Liver (tissue), 3 donors: Measurements from ENCODE around the gene IL17REL.

Experiments used
- EGR1 ChIP-seq, 2 donors: IDR thresholded peaks; 2 replicates each; pipeline ENCODE4 v1.6.1; 2016 to 2018; ENCODE audit warnings: antibody characterized with exemption in 2 of 2, low read depth in 2 of 2
- GABPA ChIP-seq, 2 donors: IDR thresholded peaks in 1 of 2; conservative IDR thresholded peaks in 1 of 2; 2 replicates each; pipeline ENCODE4 v1.6.1; 2016; ENCODE audit warnings: antibody characterized with exemption in 2 of 2, mild to moderate bottlenecking in 1 of 2, moderate library complexity in 1 of 2
- HNF4G ChIP-seq: IDR thresholded peaks from 2 replicates; pipeline ENCODE4 v1.6.1; 2016; ENCODE audit warnings: antibody characterized with exemption
- JUND ChIP-seq, 2 donors: IDR thresholded peaks; 2 replicates each; pipeline ENCODE4 v1.6.1; 2016; ENCODE audit warnings: antibody characterized with exemption in 2 of 2
- MAX ChIP-seq: IDR thresholded peaks from 2 replicates; pipeline ENCODE4 v1.6.1; 2016; ENCODE audit warnings: antibody characterized with exemption
- RAD21 ChIP-seq, 2 donors: IDR thresholded peaks; 2 replicates each; pipeline ENCODE4 v1.6.1; 2016; ENCODE audit warnings: antibody characterized with exemption in 2 of 2, mild to moderate bottlenecking in 2 of 2
- RXRA ChIP-seq, 2 donors: IDR thresholded peaks; 2 replicates each; pipeline ENCODE4 v1.6.1; 2017 to 2018; ENCODE audit warnings: antibody characterized with exemption in 2 of 2, mild to moderate bottlenecking in 1 of 2
- SP1 ChIP-seq: IDR thresholded peaks from 2 replicates; pipeline ENCODE4 v1.6.1; 2018; ENCODE audit warnings: antibody characterized with exemption, mild to moderate bottlenecking
- TAF1 ChIP-seq: conservative IDR thresholded peaks from 2 replicates; pipeline ENCODE4 v1.6.1; 2016; ENCODE audit warnings: antibody characterized with exemption, mild to moderate bottlenecking
- YY1 ChIP-seq: IDR thresholded peaks from 2 replicates; pipeline ENCODE4 v1.6.1; 2016; ENCODE audit warnings: antibody characterized with exemption, mild to moderate bottlenecking
- TF ChIP-seq, protein P1 (sequence below): fragments of 150-350 bp; IDR thresholded peaks from 2 replicates; pipeline ENCODE4 v1.5.1; 2017; ENCODE audit warnings: improper control_type of control experiment, low read depth, low read length; ENCODE audit not compliant: missing input control
- donor health status: healthy.
- donor health status: healthy.

GRCh38 chr22:49946612-49947295 lies 65.8 kb downstream of the IL17REL start:
- TF ChIP-seq TAF1 (no peak), GABPA (IDR thresholded peaks at IDR 0.05 in 1 of 2, conservative IDR thresholded peaks at IDR 0.05 in 1 of 2) (no peak), JUND (IDR thresholded peaks at IDR 0.05) (no peak), RAD21 (IDR thresholded peaks at IDR 0.05) (no peak), MAX (no peak), HNF4G (no peak), EGR1 (IDR thresholded peaks at IDR 0.05; ENCODE audit: low read depth in 2 of 2) (no peak), SP1 (no peak), RXRA (IDR thresholded peaks at IDR 0.05) (no peak), YY1 (no peak)
- TF ChIP-seq, protein P1, sequence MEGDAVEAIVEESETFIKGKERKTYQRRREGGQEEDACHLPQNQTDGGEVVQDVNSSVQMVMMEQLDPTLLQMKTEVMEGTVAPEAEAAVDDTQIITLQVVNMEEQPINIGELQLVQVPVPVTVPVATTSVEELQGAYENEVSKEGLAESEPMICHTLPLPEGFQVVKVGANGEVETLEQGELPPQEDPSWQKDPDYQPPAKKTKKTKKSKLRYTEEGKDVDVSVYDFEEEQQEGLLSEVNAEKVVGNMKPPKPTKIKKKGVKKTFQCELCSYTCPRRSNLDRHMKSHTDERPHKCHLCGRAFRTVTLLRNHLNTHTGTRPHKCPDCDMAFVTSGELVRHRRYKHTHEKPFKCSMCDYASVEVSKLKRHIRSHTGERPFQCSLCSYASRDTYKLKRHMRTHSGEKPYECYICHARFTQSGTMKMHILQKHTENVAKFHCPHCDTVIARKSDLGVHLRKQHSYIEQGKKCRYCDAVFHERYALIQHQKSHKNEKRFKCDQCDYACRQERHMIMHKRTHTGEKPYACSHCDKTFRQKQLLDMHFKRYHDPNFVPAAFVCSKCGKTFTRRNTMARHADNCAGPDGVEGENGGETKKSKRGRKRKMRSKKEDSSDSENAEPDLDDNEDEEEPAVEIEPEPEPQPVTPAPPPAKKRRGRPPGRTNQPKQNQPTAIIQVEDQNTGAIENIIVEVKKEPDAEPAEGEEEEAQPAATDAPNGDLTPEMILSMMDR: no peak
